OCI-LY7 (cell line): ENCODE measurements around the gene ALX1. TPM values are rescaled to one million over a fixed set of nuclear protein-coding genes. Genes with fewer than 3 reads are reported as not detected.

Experiments used
- BruUV-seq: library from RNA; stranded (reverse); fragments of 400-500 nt; replicated peaks from 2 replicates; lab custom pipeline; 2021; lab: Mats Ljungman, UMichigan
- CTCF ChIA-PET: fragments of 300-600 bp; sonication (Branson Sonifier 250); formaldehyde crosslinking; loops from one replicate; lab custom pipeline; 2022; ENCODE audit warnings: antibody characterized with exemption; ENCODE audit not compliant: unreplicated experiment; lab: Charles Lee
- POLR2A ChIA-PET: fragments of 300-600 bp; sonication (Branson Sonifier 250); formaldehyde crosslinking; loops from one replicate; lab custom pipeline; 2022; ENCODE audit warnings: antibody characterized with exemption; lab: Charles Lee
- DNase-seq: peaks from one replicate; pipeline ENCODE4 v3.0.0-alpha.2; 2015; ENCODE audit warnings: low spot score
- H2AFZ ChIP-seq: fragments of 200-600 bp; sonication (generic), shearing (Covaris generic); 2 replicates; pipeline ENCODE4 v1.6.1; 2014; ENCODE audit warnings: mild to moderate bottlenecking, antibody characterized with exemption, low read length, moderate library complexity
- H3K27ac ChIP-seq: fragments of 200-600 bp; sonication (generic); 2 replicates; pipeline ENCODE4 v1.5.1; 2014; ENCODE audit warnings: mixed run types, low read depth, mild to moderate bottlenecking, moderate library complexity, low read length, inconsistent platforms; ENCODE audit not compliant: poor library complexity, severe bottlenecking
- H3K36me3 ChIP-seq: fragments of 200-600 bp; sonication (generic); 2 replicates; pipeline ENCODE4 v1.6.1; 2014; ENCODE audit warnings: mild to moderate bottlenecking, antibody characterized with exemption, low read length, moderate library complexity, mixed read lengths; ENCODE audit not compliant: insufficient read depth
- H3K4me1 ChIP-seq: fragments of 200-600 bp; sonication (generic); 2 replicates; pipeline ENCODE4 v1.5.1; 2014; ENCODE audit warnings: mild to moderate bottlenecking, low read length; ENCODE audit not compliant: insufficient read depth, poor library complexity, severe bottlenecking
- H3K4me2 ChIP-seq: fragments of 200-600 bp; sonication (generic); 2 replicates; pipeline ENCODE4 v1.6.1; 2014; ENCODE audit warnings: mild to moderate bottlenecking, low read length
- H3K4me3 ChIP-seq: fragments of 200-600 bp; sonication (generic); 2 replicates; pipeline ENCODE4 v1.5.1; 2014; ENCODE audit warnings: mild to moderate bottlenecking, low read depth, low read length; ENCODE audit not compliant: poor library complexity, severe bottlenecking
- H3K79me2 ChIP-seq: fragments of 200-600 bp; sonication (generic); 2 replicates; pipeline ENCODE4 v1.6.1; 2016; ENCODE audit warnings: low read depth, mild to moderate bottlenecking, low read length, moderate library complexity, mixed read lengths; ENCODE audit not compliant: insufficient read depth
- H3K9me2 ChIP-seq: fragments of 200-600 bp; sonication (generic); 2 replicates; pipeline ENCODE4 v1.6.1; 2016; ENCODE audit warnings: mild to moderate bottlenecking, low read length, mixed read lengths; ENCODE audit not compliant: insufficient read depth
- H3K9me3 ChIP-seq: fragments of 200-600 bp; sonication (generic); 2 replicates; pipeline ENCODE4 v1.6.1; 2014; ENCODE audit warnings: mild to moderate bottlenecking, mixed run types, low read length, mixed read lengths
- H4K20me1 ChIP-seq: fragments of 200-600 bp; sonication (generic); 2 replicates; pipeline ENCODE4 v1.6.1; 2014; ENCODE audit warnings: mild to moderate bottlenecking, antibody characterized with exemption, low read length, moderate library complexity, mixed read lengths; ENCODE audit not compliant: insufficient read depth
- CTCF ChIP-seq: fragments of 200-600 bp; sonication (generic); conservative IDR thresholded peaks from 2 replicates; pipeline ENCODE4 v1.5.1; 2014; ENCODE audit warnings: mild to moderate bottlenecking, antibody characterized with exemption, low read length, moderate library complexity, mixed read lengths
- EZH2phosphoT487 ChIP-seq: fragments of 200-600 bp; sonication (generic); IDR thresholded peaks from 2 replicates; pipeline ENCODE4 v1.6.1; 2018; ENCODE audit warnings: low read depth, borderline replicate concordance, mild to moderate bottlenecking, mixed run types, antibody characterized with exemption, low read length, moderate library complexity, mixed read lengths
- intact Hi-C: fragments of 100-400 bp; cut with micrococcal nuclease; formaldehyde crosslinking; loops from one replicate; pipeline ENCODE4 v1.10.0; 2022; ENCODE audit not compliant: unreplicated experiment
- total RNA-seq, 2 experiments: library from RNA; depleted of rRNA in 1 of 2; stranded (reverse); fragments of >200 nt in 1 of 2; shearing (Covaris generic) in 1 of 2; gene quantifications; 2 replicates each; pipeline ENCODE4 v1.2.3, GENCODE V29; 2014 to 2022

Gene ALX1
- total RNA-seq, 2 experiments from 2014 or later, result not detected

GRCh38 chr12:85299053-85299452, 19.0 kb downstream of the ALX1 start:
- no peak for TF ChIP-seq EZH2phosphoT487
- TF ChIP-seq CTCF, result no peak
- H3K36me3 ChIP-seq, result no peaks in the 10 kb centered on the region
- no peaks in the 10 kb centered on the region for H3K9me3 ChIP-seq
- no peaks in the 10 kb centered on the region for H3K9me2 ChIP-seq
- intact Hi-C loops, result no loop called here
- BruUV-seq, result no TSS peak
- H3K79me2 ChIP-seq, result no peaks in the 10 kb centered on the region
- POLR2A ChIA-PET, result interaction anchor here (0.6 to 1.6 kb wide), 2 partner anchors 10 to 935 kb away, joined by 3 read pairs; no protein-coding TSS in a partner anchor
- H3K4me1 ChIP-seq, result no peaks in the 10 kb centered on the region
- CTCF ChIA-PET, result no interaction called here
- no peak overlapping the region for H3K4me2 ChIP-seq
- no peak overlapping the region for H3K4me3 ChIP-seq
- no peak overlapping the region for H3K27ac ChIP-seq
- DNase-seq, result no peak
- no peak overlapping the region for H2AFZ ChIP-seq
- no peaks in the 10 kb centered on the region for H4K20me1 ChIP-seq

GRCh38 chr12:85301051-85301450, 21.0 kb downstream of the ALX1 start:
- no peak overlapping the region for H3K4me3 ChIP-seq
- H4K20me1 ChIP-seq, result no peaks in the 10 kb centered on the region
- ChIA-PET CTCF (no interaction called here), POLR2A (no interaction called here)
- no peaks in the 10 kb centered on the region for H3K79me2 ChIP-seq
- no peak overlapping the region for H3K27ac ChIP-seq
- BruUV-seq, result no TSS peak
- no peaks in the 10 kb centered on the region for H3K36me3 ChIP-seq
- intact Hi-C loops, result no loop called here
- no peak overlapping the region for H3K4me2 ChIP-seq
- no peaks in the 10 kb centered on the region for H3K9me2 ChIP-seq
- DNase-seq, result no peak
- no peaks in the 10 kb centered on the region for H3K9me3 ChIP-seq
- no peak for TF ChIP-seq EZH2phosphoT487
- TF ChIP-seq CTCF, result no peak
- no peaks in the 10 kb centered on the region for H3K4me1 ChIP-seq
- no peak overlapping the region; the same call in 1 of the 2 replicates for H2AFZ ChIP-seq

- H2AFZ ChIP-seq, result no peak overlapping the region
- DNase-seq, result no peak
- H3K27ac ChIP-seq, result no peak overlapping the region
- TF ChIP-seq EZH2phosphoT487, result no peak
- no peak for TF ChIP-seq CTCF
- ChIA-PET CTCF (no interaction called here), POLR2A (interaction anchor here (0.8 kb wide), 1 partner anchor 9 kb away, joined by 3 read pairs; no protein-coding TSS in a partner anchor)
- no peaks in the 10 kb centered on the region for H3K4me1 ChIP-seq
- no peaks in the 10 kb centered on the region for H3K9me3 ChIP-seq
- no peaks in the 10 kb centered on the region for H3K9me2 ChIP-seq
- H3K4me3 ChIP-seq, result no peak overlapping the region
- H3K79me2 ChIP-seq, result no peaks in the 10 kb centered on the region
- intact Hi-C loops, result loop anchor here (5.0 kb wide), 1 partner anchor 139 kb away; no protein-coding TSS in a partner anchor
- no TSS peak for BruUV-seq
- no peaks in the 10 kb centered on the region for H3K36me3 ChIP-seq
- H3K4me2 ChIP-seq, result no peak overlapping the region
- no peaks in the 10 kb centered on the region for H4K20me1 ChIP-seq
Measured at GRCh38 chr12:85308374-85308773, 28.4 kb downstream of the ALX1 start.
